OCI-LY7 (cell line): ENCODE results near the gene P2RY14. TPM values are rescaled to one million over a fixed set of nuclear protein-coding genes. Genes with fewer than 3 reads are reported as not detected.

Experiments used
- BruUV-seq: library from RNA; stranded (reverse); fragments of 400-500 nt; replicated peaks from 2 replicates; lab custom pipeline; 2021; lab: Mats Ljungman, UMichigan
- CTCF ChIA-PET: fragments of 300-600 bp; sonication (Branson Sonifier 250); formaldehyde crosslinking; loops from one replicate; lab custom pipeline; 2022; ENCODE audit warnings: antibody characterized with exemption; ENCODE audit not compliant: unreplicated experiment; lab: Charles Lee
- POLR2A ChIA-PET: fragments of 300-600 bp; sonication (Branson Sonifier 250); formaldehyde crosslinking; loops from one replicate; lab custom pipeline; 2022; ENCODE audit warnings: antibody characterized with exemption; lab: Charles Lee
- DNase-seq: peaks from one replicate; pipeline ENCODE4 v3.0.0-alpha.2; 2015; ENCODE audit warnings: low spot score
- H2AFZ ChIP-seq: fragments of 200-600 bp; sonication (generic), shearing (Covaris generic); 2 replicates; pipeline ENCODE4 v1.6.1; 2014; ENCODE audit warnings: mild to moderate bottlenecking, antibody characterized with exemption, low read length, moderate library complexity
- H3K27ac ChIP-seq: fragments of 200-600 bp; sonication (generic); 2 replicates; pipeline ENCODE4 v1.5.1; 2014; ENCODE audit warnings: mixed run types, low read depth, mild to moderate bottlenecking, moderate library complexity, low read length, inconsistent platforms; ENCODE audit not compliant: poor library complexity, severe bottlenecking
- H3K36me3 ChIP-seq: fragments of 200-600 bp; sonication (generic); 2 replicates; pipeline ENCODE4 v1.6.1; 2014; ENCODE audit warnings: mild to moderate bottlenecking, antibody characterized with exemption, low read length, moderate library complexity, mixed read lengths; ENCODE audit not compliant: insufficient read depth
- H3K4me1 ChIP-seq: fragments of 200-600 bp; sonication (generic); 2 replicates; pipeline ENCODE4 v1.5.1; 2014; ENCODE audit warnings: mild to moderate bottlenecking, low read length; ENCODE audit not compliant: insufficient read depth, poor library complexity, severe bottlenecking
- H3K4me2 ChIP-seq: fragments of 200-600 bp; sonication (generic); 2 replicates; pipeline ENCODE4 v1.6.1; 2014; ENCODE audit warnings: mild to moderate bottlenecking, low read length
- H3K4me3 ChIP-seq: fragments of 200-600 bp; sonication (generic); 2 replicates; pipeline ENCODE4 v1.5.1; 2014; ENCODE audit warnings: mild to moderate bottlenecking, low read depth, low read length; ENCODE audit not compliant: poor library complexity, severe bottlenecking
- H3K79me2 ChIP-seq: fragments of 200-600 bp; sonication (generic); 2 replicates; pipeline ENCODE4 v1.6.1; 2016; ENCODE audit warnings: low read depth, mild to moderate bottlenecking, low read length, moderate library complexity, mixed read lengths; ENCODE audit not compliant: insufficient read depth
- H3K9me2 ChIP-seq: fragments of 200-600 bp; sonication (generic); 2 replicates; pipeline ENCODE4 v1.6.1; 2016; ENCODE audit warnings: mild to moderate bottlenecking, low read length, mixed read lengths; ENCODE audit not compliant: insufficient read depth
- H3K9me3 ChIP-seq: fragments of 200-600 bp; sonication (generic); 2 replicates; pipeline ENCODE4 v1.6.1; 2014; ENCODE audit warnings: mild to moderate bottlenecking, mixed run types, low read length, mixed read lengths
- H4K20me1 ChIP-seq: fragments of 200-600 bp; sonication (generic); 2 replicates; pipeline ENCODE4 v1.6.1; 2014; ENCODE audit warnings: mild to moderate bottlenecking, antibody characterized with exemption, low read length, moderate library complexity, mixed read lengths; ENCODE audit not compliant: insufficient read depth
- CTCF ChIP-seq: fragments of 200-600 bp; sonication (generic); conservative IDR thresholded peaks from 2 replicates; pipeline ENCODE4 v1.5.1; 2014; ENCODE audit warnings: mild to moderate bottlenecking, antibody characterized with exemption, low read length, moderate library complexity, mixed read lengths
- EZH2phosphoT487 ChIP-seq: fragments of 200-600 bp; sonication (generic); IDR thresholded peaks from 2 replicates; pipeline ENCODE4 v1.6.1; 2018; ENCODE audit warnings: low read depth, borderline replicate concordance, mild to moderate bottlenecking, mixed run types, antibody characterized with exemption, low read length, moderate library complexity, mixed read lengths
- intact Hi-C: fragments of 100-400 bp; cut with micrococcal nuclease; formaldehyde crosslinking; loops from one replicate; pipeline ENCODE4 v1.10.0; 2022; ENCODE audit not compliant: unreplicated experiment
- total RNA-seq, 2 experiments: library from RNA; depleted of rRNA in 1 of 2; stranded (reverse); fragments of >200 nt in 1 of 2; shearing (Covaris generic) in 1 of 2; gene quantifications; 2 replicates each; pipeline ENCODE4 v1.2.3, GENCODE V29; 2014 to 2022

Gene P2RY14
- total RNA-seq, 2 experiments from 2014 or later: not detected

- Histone ChIP-seq H2AFZ (no peak overlapping the region), H3K4me3 (no peak overlapping the region), H4K20me1 (no peaks in the 10 kb centered on the region), H3K9me2 (no peaks in the 10 kb centered on the region), H3K36me3 (no peaks in the 10 kb centered on the region), H3K4me1 (peaks cover 5% of the 10 kb centered on the region), H3K27ac (no peak overlapping the region), H3K4me2 (no peak overlapping the region), H3K9me3 (no peaks in the 10 kb centered on the region), H3K79me2 (no peaks in the 10 kb centered on the region)
- intact Hi-C loops: loop anchor here (5.0 to 10.0 kb wide), 2 partner anchors 102 to 609 kb away; partner anchors contain the start of gene P2RY13
- CTCF ChIA-PET: no interaction called here
- DNase-seq: no peak
- no TSS peak for BruUV-seq
- POLR2A ChIA-PET: no interaction called here
- TF ChIP-seq CTCF (no peak), EZH2phosphoT487 (no peak)
Observed at GRCh38 chr3:151225040-151225975, 53.0 kb downstream of the P2RY14 start.

DNA sequence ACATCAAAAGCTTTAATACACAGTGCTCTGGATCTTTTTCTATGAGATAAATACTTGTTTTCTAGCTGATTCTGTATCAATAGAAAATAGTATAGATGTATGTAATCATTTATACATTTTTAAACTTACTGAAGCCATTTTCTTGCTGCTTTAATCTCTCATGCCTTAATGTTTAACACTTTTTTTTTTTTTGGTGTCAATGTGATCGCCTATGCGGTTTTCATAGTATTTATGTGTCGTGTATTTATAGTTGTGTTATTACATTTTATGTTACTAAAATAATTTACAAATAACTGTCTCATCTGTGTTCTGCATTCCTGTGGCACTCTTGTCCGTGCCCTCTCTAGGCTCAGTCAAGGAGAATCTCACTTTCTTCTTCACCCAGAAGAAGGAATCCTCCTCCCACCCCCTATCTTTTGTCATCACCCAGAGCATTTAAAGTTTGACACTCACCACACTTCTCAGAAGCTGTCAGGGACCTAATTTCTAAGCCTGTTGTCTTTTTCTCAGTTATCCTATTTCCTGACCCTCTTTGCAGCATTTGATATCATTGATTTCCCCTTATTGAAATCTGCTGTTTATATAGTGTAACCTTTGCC, 54.0 kb downstream of the P2RY14 start:
- TF ChIP-seq CTCF: no peak
- TF ChIP-seq EZH2phosphoT487: no peak
- no peaks in the 10 kb centered on the region for H3K9me2 ChIP-seq
- POLR2A ChIA-PET: interaction anchor here (0.9 kb wide), 1 partner anchor 13 kb away, joined by 6 read pairs; no protein-coding TSS in a partner anchor
- no peak overlapping the region for H3K27ac ChIP-seq
- H3K4me2 ChIP-seq: no peak overlapping the region
- H3K4me3 ChIP-seq: no peak overlapping the region
- CTCF ChIA-PET: no interaction called here
- BruUV-seq: no TSS peak
- H3K36me3 ChIP-seq: no peaks in the 10 kb centered on the region
- H3K9me3 ChIP-seq: no peaks in the 10 kb centered on the region
- H3K79me2 ChIP-seq: no peaks in the 10 kb centered on the region
- no peak overlapping the region for H2AFZ ChIP-seq
- intact Hi-C loops: loop anchor here (10.0 kb wide), 1 partner anchor 610 kb away; no protein-coding TSS in a partner anchor
- peaks cover 4% of the 10 kb centered on the region for H3K4me1 ChIP-seq
- H4K20me1 ChIP-seq: no peaks in the 10 kb centered on the region
- DNase-seq: no peak
